Effector memory CD8-positive, alpha-beta T cell (primary cell): ENCODE results near the gene SEC14L1.
"Not testable (repeated sequence)": the region's sequence is repeated elsewhere in the genome, so short reads cannot be mapped to it uniquely, and the experiment has no call there.

Experiments used
- ATAC-seq: fragments of 150-1000 bp; cut with Tn5 transposase; replicated peaks from 2 replicates; pipeline ENCODE4 v1.10.0; 2021; ENCODE audit warnings: mild to moderate bottlenecking, moderate library complexity
- DNase-seq, 3 experiments: peaks; one replicate each; pipeline ENCODE4 v3.0.0; 2021
- H3K27ac Mint-ChIP-seq, 2 donors: one replicate each; pipeline ENCODE4 v1.8.0; 2022; ENCODE audit warnings: mild to moderate bottlenecking in 2 of 2, mixed read lengths in 2 of 2, moderate library complexity in 2 of 2
- H3K27me3 Mint-ChIP-seq, 2 donors: one replicate each; pipeline ENCODE4 v1.8.0; 2022; ENCODE audit warnings: mixed read lengths in 2 of 2
- H3K36me3 Mint-ChIP-seq: one replicate; pipeline ENCODE4 v1.8.0; 2022; ENCODE audit warnings: mild to moderate bottlenecking, moderate library complexity, mixed read lengths; ENCODE audit not compliant: insufficient read depth
- H3K4me1 Mint-ChIP-seq, 2 donors: one replicate each; pipeline ENCODE4 v1.8.0; 2022; ENCODE audit warnings: low read depth in 2 of 2, mixed read lengths in 2 of 2
- H3K4me3 Mint-ChIP-seq, 2 donors: one replicate each; pipeline ENCODE4 v1.8.0; 2022; ENCODE audit warnings: mild to moderate bottlenecking in 2 of 2, mixed read lengths in 2 of 2, moderate library complexity in 2 of 2
- H3K9me3 Mint-ChIP-seq, 2 donors: one replicate each; pipeline ENCODE4 v1.8.0; 2022; ENCODE audit warnings: mixed read lengths in 2 of 2

SEC14L1 gene

GRCh38 chr17:77148940-77149510 is 8.3 kb downstream of the SEC14L1 start:
- ATAC-seq (no peak), DNase-seq (no peak)
- Mint-ChIP-seq H3K27me3 (no peaks in the 10 kb centered on the region), H3K9me3 (no peaks in the 10 kb centered on the region), H3K4me1 (peaks cover 36 to 51% of the 10 kb centered on the region in 2 donors), H3K36me3 (peaks cover 26% of the 10 kb centered on the region), H3K27ac (peak overlapping the region; percentile 9 to 16), H3K4me3 (no peak overlapping the region)

DNA sequence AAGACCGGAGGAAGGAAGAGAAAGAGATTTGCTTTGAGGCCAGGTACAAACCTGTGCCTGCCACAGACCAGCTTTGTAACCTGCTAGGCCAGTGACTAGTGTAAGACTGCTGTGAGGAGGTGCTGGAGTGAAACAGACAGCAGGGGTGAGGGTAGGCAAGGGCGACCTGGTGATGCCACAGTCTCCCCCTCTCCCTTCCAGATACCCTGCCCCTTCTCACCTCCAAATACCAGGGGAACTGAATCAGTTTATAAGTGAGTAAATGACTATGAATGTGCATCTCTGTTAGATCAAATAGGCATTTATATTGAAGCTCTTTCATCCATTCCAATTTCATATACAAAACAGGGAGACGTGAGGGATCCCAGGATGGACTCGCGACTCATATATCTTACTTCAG is 9.4 kb downstream of the SEC14L1 start:
- no peak for ATAC-seq
- H3K27ac Mint-ChIP-seq: no peak overlapping the region
- no peak for DNase-seq
- peaks cover 39 to 52% of the 10 kb centered on the region in 2 donors for H3K4me1 Mint-ChIP-seq
- no peaks in the 10 kb centered on the region for H3K9me3 Mint-ChIP-seq
- H3K4me3 Mint-ChIP-seq: no peak overlapping the region
- H3K27me3 Mint-ChIP-seq: no peaks in the 10 kb centered on the region
- peaks cover 17% of the 10 kb centered on the region for H3K36me3 Mint-ChIP-seq

DNA sequence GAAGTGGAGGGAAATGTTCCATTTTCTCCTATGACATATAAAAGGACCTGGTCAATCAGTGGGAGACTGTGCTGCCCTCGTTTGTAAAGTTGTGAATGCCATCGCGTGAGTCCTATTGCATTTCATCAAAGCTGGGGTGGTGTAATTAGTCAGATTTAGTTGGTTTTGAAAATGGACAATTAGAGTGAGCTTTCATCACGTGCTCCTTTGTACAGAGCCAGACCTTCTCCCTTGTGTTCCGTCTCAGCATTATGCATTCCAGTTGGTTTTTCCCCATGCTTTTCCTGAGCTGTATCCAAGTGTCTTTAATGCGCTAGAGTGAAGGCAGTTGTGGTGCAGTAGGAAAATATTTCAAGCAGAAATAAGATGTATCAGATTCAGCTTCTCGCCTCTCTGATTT is 10.4 kb downstream of the SEC14L1 start:
- Mint-ChIP-seq H3K36me3 (peaks cover 16% of the 10 kb centered on the region), H3K9me3 (no peaks in the 10 kb centered on the region), H3K4me1 (peaks cover 43 to 54% of the 10 kb centered on the region in 2 donors), H3K27me3 (no peaks in the 10 kb centered on the region), H3K27ac (peak overlapping the region in 1 of 2 donors; percentile 57), H3K4me3 (no peak overlapping the region)
- ATAC-seq (no peak), DNase-seq (no peak)

- H3K4me3 Mint-ChIP-seq, H3K27me3 Mint-ChIP-seq, DNase-seq, H3K27ac Mint-ChIP-seq, ATAC-seq, H3K9me3 Mint-ChIP-seq: not testable (repeated sequence)
- Mint-ChIP-seq H3K4me1 (peaks cover 40 to 50% of the 10 kb centered on the region in 2 donors), H3K36me3 (peaks cover 13% of the 10 kb centered on the region)
Measured at GRCh38 chr17:77152056-77152455, 11.3 kb downstream of the SEC14L1 start.

DNA sequence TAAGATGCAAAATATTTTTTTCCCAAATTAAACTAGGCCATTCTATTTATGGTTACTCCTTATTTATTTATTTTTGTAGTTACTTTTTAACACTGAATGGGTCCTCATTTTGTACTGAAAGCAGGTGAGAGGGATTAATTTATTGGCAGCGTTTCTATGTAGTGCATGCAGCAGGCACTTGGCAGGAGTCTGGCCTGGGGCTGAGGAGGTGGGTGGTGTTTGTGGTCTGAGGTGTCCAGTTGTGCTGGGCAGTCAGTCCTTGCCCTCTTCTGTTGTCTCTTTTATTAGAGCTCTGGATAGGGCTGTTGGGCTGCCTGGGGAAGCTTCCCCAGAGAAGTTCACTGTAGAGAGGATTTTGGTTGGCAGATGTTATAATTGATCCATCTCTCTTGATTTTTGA is 12.7 kb downstream of the SEC14L1 start:
- H3K27ac Mint-ChIP-seq: peak overlapping the region; percentile 23 to 41
- H3K4me3 Mint-ChIP-seq: no peak overlapping the region
- ATAC-seq (no peak), DNase-seq (no peak)
- H3K36me3 Mint-ChIP-seq: peaks cover 16% of the 10 kb centered on the region
- no peaks in the 10 kb centered on the region for H3K9me3 Mint-ChIP-seq
- H3K4me1 Mint-ChIP-seq: peaks cover 40 to 41% of the 10 kb centered on the region in 2 donors
- H3K27me3 Mint-ChIP-seq: no peaks in the 10 kb centered on the region

- no peaks in the 10 kb centered on the region for H3K27me3 Mint-ChIP-seq
- H3K27ac Mint-ChIP-seq: peak overlapping the region; percentile 23 to 41
- H3K4me1 Mint-ChIP-seq: peaks cover 35 to 38% of the 10 kb centered on the region in 2 donors
- H3K36me3 Mint-ChIP-seq: peaks cover 16% of the 10 kb centered on the region
- H3K9me3 Mint-ChIP-seq: no peaks in the 10 kb centered on the region
- no peak for ATAC-seq
- DNase-seq: no peak
- H3K4me3 Mint-ChIP-seq: no peak overlapping the region
Measured at GRCh38 chr17:77153999-77154586, 13.3 kb downstream of the SEC14L1 start.

DNA sequence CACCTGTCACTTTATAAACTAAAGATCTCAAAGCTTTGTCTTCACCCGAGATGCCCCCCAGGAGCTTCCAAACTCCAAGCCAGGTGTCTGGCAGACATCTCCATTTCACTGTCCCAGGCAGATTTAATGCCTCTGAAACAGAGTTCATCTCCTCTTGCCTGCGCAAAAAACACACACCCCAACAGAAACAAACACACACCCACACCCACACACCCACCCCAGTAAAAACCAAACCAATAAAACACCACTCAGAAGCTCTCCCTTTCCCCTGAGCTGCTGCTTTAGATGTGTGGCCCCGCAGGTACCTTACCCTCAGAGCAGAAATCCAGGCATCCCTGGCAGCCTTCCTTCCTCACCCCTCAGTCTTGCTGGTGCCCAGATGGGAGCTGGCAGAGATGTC is 14.4 kb downstream of the SEC14L1 start:
- no peak for DNase-seq
- no peak overlapping the region for H3K4me3 Mint-ChIP-seq
- H3K4me1 Mint-ChIP-seq: peaks cover 36 to 40% of the 10 kb centered on the region in 2 donors
- no peaks in the 10 kb centered on the region for H3K27me3 Mint-ChIP-seq
- no peak for ATAC-seq
- no peaks in the 10 kb centered on the region for H3K9me3 Mint-ChIP-seq
- peak overlapping the region in 1 of 2 donors; percentile 83 for H3K27ac Mint-ChIP-seq
- H3K36me3 Mint-ChIP-seq: peaks cover 16% of the 10 kb centered on the region

DNA sequence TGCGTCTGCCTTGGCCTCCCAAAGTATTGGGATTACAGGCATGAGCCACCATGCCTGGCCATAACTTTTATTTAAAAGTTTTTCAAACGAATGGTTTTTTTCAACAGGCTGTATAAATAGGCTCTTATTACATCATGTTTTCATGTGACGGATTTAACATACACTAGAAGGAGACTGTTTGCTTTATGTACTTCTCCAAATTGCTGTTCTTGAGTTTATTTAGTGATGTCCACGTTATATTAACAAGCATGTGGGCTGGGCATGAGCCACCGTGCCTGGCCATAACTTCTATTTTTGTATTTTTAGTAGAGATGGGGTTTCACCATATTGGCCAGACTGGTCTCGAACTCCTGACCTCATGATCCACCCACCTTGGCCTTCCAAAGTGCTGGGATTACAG is 17.0 kb downstream of the SEC14L1 start:
- not testable (repeated sequence) for H3K27ac Mint-ChIP-seq, H3K27me3 Mint-ChIP-seq, H3K9me3 Mint-ChIP-seq, H3K36me3 Mint-ChIP-seq, DNase-seq, ATAC-seq, H3K4me3 Mint-ChIP-seq
- peaks cover 29 to 44% of the 10 kb centered on the region in 2 donors for H3K4me1 Mint-ChIP-seq

DNA sequence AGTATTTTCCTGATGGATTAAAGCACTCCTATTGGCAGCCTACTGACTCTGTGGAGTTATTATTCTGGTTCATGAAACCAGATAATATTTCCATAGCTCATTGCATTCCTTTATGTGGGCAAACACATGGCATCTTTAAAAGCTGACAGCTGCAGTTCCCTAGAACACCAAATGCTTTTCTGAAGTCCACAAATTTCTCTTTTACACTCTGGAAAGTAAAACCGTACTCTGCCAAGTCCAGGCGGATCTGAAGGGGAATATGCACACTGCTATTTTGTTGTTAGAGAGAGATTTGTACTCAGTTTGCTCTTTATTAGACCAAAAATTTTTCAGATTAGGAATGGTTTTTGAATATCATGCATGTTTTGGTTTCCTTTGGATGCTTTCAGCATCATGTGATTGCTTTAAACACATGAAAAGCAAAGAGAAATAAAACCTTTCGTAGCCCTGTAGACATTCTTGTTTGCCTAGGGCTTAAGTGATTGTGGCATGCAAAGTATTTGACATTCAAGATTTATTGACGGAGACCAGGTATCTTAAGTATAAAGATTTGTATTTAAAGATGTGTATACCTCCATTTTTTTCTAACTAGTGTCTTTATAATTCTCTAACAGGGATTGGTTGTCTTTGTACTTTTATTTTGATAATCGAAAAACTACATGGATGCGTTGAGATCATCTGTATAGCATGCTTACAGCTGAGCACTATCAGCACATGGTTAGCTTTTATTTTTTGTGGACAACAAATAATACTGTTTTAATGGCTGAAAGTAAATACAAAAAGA is 19.5 kb downstream of the SEC14L1 start:
- Mint-ChIP-seq H3K9me3 (no peaks in the 10 kb centered on the region), H3K4me1 (peaks cover 25 to 43% of the 10 kb centered on the region in 2 donors), H3K27ac (peak overlapping the region in 1 of 2 donors; percentile 26), H3K4me3 (no peak overlapping the region), H3K36me3 (peaks cover 15% of the 10 kb centered on the region), H3K27me3 (no peaks in the 10 kb centered on the region)
- no peak for ATAC-seq
- DNase-seq: no peak

- H3K4me1 Mint-ChIP-seq: peaks cover 21 to 36% of the 10 kb centered on the region in 2 donors
- ATAC-seq: no peak
- no peak for DNase-seq
- H3K9me3 Mint-ChIP-seq: no peaks in the 10 kb centered on the region
- H3K27me3 Mint-ChIP-seq: no peaks in the 10 kb centered on the region
- H3K27ac Mint-ChIP-seq: peak overlapping the region in 1 of 2 donors; percentile 26
- peaks cover 13% of the 10 kb centered on the region for H3K36me3 Mint-ChIP-seq
- H3K4me3 Mint-ChIP-seq: no peak overlapping the region
Measured at GRCh38 chr17:77160875-77161530, 20.2 kb downstream of the SEC14L1 start.

- H3K9me3 Mint-ChIP-seq: no peaks in the 10 kb centered on the region
- no peak overlapping the region for H3K4me3 Mint-ChIP-seq
- H3K4me1 Mint-ChIP-seq: peaks cover 19 to 34% of the 10 kb centered on the region in 2 donors
- H3K36me3 Mint-ChIP-seq: peaks cover 18% of the 10 kb centered on the region
- DNase-seq (no peak), ATAC-seq (no peak)
- H3K27ac Mint-ChIP-seq: peak overlapping the region in 1 of 2 donors; percentile 7
- no peaks in the 10 kb centered on the region for H3K27me3 Mint-ChIP-seq
Measured at GRCh38 chr17:77161953-77162352, 21.2 kb downstream of the SEC14L1 start.

- DNase-seq: no peak
- H3K36me3 Mint-ChIP-seq: peaks cover 15% of the 10 kb centered on the region
- H3K4me1 Mint-ChIP-seq: peaks cover 19 to 34% of the 10 kb centered on the region in 2 donors
Measured at GRCh38 chr17:77163001-77163400, 22.2 kb downstream of the SEC14L1 start.

DNA sequence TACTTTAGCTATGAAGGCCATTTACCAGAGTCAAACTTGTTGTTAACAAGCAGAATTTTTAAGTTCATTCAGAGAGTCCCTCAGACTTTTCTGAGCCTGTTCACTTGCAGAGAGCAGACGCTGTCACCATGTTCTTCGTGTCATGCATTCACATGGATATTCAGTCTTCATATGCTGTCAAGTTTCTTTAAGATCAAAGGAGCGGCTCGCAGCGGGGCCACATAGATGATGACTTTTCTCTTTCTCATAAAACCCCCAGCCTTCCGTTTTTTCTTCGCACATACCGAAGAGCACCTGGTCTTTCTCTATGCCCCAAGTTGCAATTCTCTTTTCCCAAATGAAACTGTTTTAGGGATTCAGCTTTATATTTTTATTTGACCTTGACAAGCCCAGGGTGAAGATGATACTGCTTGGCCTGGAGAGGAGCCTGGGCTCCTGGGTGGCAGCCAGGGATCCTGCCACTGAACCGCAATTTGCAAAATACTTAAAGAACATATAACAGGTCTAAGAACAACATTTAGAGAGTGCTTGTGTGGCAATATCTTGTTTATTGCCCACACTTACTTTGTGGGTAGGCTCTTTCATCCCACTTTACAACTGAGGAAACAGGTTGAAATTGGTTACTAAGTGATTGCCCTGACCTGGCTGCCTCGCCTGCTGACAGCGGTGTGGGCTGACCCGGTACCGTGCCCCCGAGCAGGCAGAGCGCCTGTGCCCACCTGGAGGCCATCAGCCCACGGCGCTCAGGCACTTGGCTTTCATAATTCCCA is 22.9 kb downstream of the SEC14L1 start:
- Mint-ChIP-seq H3K27me3 (no peaks in the 10 kb centered on the region), H3K36me3 (peaks cover 15% of the 10 kb centered on the region), H3K4me1 (peaks cover 16 to 34% of the 10 kb centered on the region in 2 donors), H3K9me3 (peaks cover 3 to 12% of the 10 kb centered on the region in 2 donors), H3K4me3 (no peak overlapping the region), H3K27ac (peak overlapping the region in 1 of 2 donors; percentile 61)
- no peak for ATAC-seq
- DNase-seq: no peak

More at GRCh38 chr17:77163001-77163400, 22.2 kb downstream of the SEC14L1 start:
- H3K27me3 Mint-ChIP-seq: no peaks in the 10 kb centered on the region
- no peak overlapping the region for H3K27ac Mint-ChIP-seq
- peaks cover 3 to 9% of the 10 kb centered on the region in 2 donors for H3K9me3 Mint-ChIP-seq
- no peak overlapping the region for H3K4me3 Mint-ChIP-seq
- ATAC-seq: no peak
